Lower lobe of right lung (tissue), 2 donors: ENCODE results near the gene ATP6V0D1. TPM values are rescaled to one million over a fixed set of nuclear protein-coding genes. Genes with fewer than 3 reads are reported as not detected.

Source experiments
- ATAC-seq, 2 donors: fragments of 200-7000 bp; cut with Tn5 transposase; one replicate each; pipeline ENCODE4 v1.9.1; 2020 to 2022; ENCODE audit warnings: mild to moderate bottlenecking in 2 of 2, moderate library complexity in 2 of 2
- DNase-seq: peaks from one replicate; pipeline ENCODE4 v3.0.0-alpha.2; 2020
- H3K27ac ChIP-seq: fragments of 200-600 bp; one replicate; pipeline ENCODE4 v1.8.0; 2022
- H3K27me3 ChIP-seq: fragments of 200-600 bp; one replicate; pipeline ENCODE4 v1.8.0; 2022; ENCODE audit warnings: low read depth
- H3K36me3 ChIP-seq: fragments of 200-600 bp; one replicate; pipeline ENCODE4 v1.8.0; 2022; ENCODE audit warnings: mild to moderate bottlenecking
- H3K4me1 ChIP-seq: fragments of 200-600 bp; one replicate; pipeline ENCODE4 v1.8.0; 2022
- H3K4me3 ChIP-seq: fragments of 200-600 bp; one replicate; pipeline ENCODE4 v1.8.0; 2022; ENCODE audit warnings: mild to moderate bottlenecking
- H3K9me3 ChIP-seq: fragments of 200-600 bp; one replicate; pipeline ENCODE4 v1.8.0; 2022
- CTCF ChIP-seq: fragments of 200-600 bp; IDR thresholded peaks from one replicate; pipeline ENCODE4 v1.8.0; 2022; ENCODE audit warnings: antibody characterized with exemption, mild to moderate bottlenecking
- intact Hi-C: fragments of 100-400 bp; cut with DNase I; formaldehyde crosslinking; loops from one replicate; pipeline ENCODE4 v1.11.0; 2022
- total RNA-seq: library from RNA; stranded (reverse); fragmentation: NEBNext Ultra II Directional; extraction: Animal tissue kit (Norgen Biotek cat#: 25700); gene quantifications from one replicate; pipeline ENCODE4 v1.2.1, GENCODE V29; 2021
- donor health status: DM: no; HTN: yes; CAD: no; lungs with severe emphysema.

ATP6V0D1 gene
- total RNA-seq, 1 donor from 2014 or later: 175 TPM

DNA sequence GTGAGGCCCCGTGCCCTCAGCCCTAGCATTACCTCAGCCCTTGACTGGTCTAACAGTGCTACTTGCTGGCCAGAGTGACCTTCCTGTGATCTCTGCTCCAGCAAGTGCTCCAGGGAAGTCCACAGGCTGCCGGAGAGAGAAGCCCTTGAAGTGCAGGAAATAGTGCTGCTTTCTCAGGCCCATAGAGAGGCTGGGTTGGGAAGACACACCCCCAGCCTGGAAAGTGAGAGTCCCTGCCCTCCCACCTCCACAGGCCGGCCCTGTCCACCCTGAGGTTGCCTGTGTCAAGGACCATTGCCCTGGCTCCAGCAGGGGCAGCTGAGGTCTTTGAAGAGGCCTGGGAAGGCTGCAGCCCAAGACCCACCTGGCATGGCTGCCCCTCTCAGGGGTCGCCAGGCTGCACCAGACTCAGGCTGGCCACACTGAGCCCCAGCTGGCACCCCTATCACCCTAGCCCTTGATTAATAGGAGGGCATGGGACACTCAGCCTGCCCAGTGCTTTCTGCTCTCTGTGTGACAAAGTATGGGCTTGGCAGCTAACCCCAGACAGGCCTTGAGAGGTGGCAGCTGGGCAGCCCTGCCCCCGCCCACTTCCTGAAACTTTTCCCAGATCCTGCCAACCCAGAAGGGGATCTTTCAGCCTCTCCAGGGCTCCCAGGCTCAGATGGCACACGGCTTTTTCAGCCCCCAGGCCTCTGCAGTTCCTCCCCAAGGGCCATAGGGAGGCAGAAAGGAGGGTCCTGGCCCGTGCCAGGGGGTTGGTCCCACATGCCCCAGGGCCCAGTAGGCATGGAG lies 21.7 kb downstream of the ATP6V0D1 start:
- no peaks in the 10 kb centered on the region for H3K27me3 ChIP-seq
- no peak for TF ChIP-seq CTCF
- DNase-seq (peak; percentile 71), ATAC-seq (peak; percentile 75 to 84)
- no peak overlapping the region for H3K4me3 ChIP-seq
- H3K27ac ChIP-seq: peak overlapping the region; percentile 80
- peaks cover 75% of the 10 kb centered on the region for H3K4me1 ChIP-seq
- H3K9me3 ChIP-seq: no peaks in the 10 kb centered on the region
- peaks cover 15% of the 10 kb centered on the region for H3K36me3 ChIP-seq
- intact Hi-C loops: no loop called here

GRCh38 chr16:67458121-67458641 lies 22.8 kb downstream of the ATP6V0D1 start:
- no peak overlapping the region for H3K4me3 ChIP-seq
- H3K36me3 ChIP-seq: peaks cover 20% of the 10 kb centered on the region
- ATAC-seq (no peak), DNase-seq (no peak)
- H3K27ac ChIP-seq: peak overlapping the region; percentile 80
- H3K27me3 ChIP-seq: no peaks in the 10 kb centered on the region
- H3K9me3 ChIP-seq: no peaks in the 10 kb centered on the region
- no peak for TF ChIP-seq CTCF
- intact Hi-C loops: no loop called here
- peaks cover 79% of the 10 kb centered on the region for H3K4me1 ChIP-seq

- no peaks in the 10 kb centered on the region for H3K9me3 ChIP-seq
- H3K4me3 ChIP-seq: no peak overlapping the region
- H3K36me3 ChIP-seq: peaks cover 25% of the 10 kb centered on the region
- H3K27ac ChIP-seq: peak overlapping the region; percentile 80
- H3K27me3 ChIP-seq: no peaks in the 10 kb centered on the region
- no peak for ATAC-seq
- TF ChIP-seq CTCF: no peak
- peaks cover 76% of the 10 kb centered on the region for H3K4me1 ChIP-seq
- intact Hi-C loops: no loop called here
- no peak for DNase-seq
These were observed 23.3 kb downstream of the ATP6V0D1 start for GRCh38 chr16:67457611-67458010.

- Histone ChIP-seq H3K27me3 (no peaks in the 10 kb centered on the region), H3K4me3 (no peak overlapping the region), H3K4me1 (peaks cover 76% of the 10 kb centered on the region), H3K27ac (peak overlapping the region; percentile 4), H3K36me3 (peaks cover 36% of the 10 kb centered on the region), H3K9me3 (no peaks in the 10 kb centered on the region)
- DNase-seq (peak; percentile 53), ATAC-seq (no peak)
- TF ChIP-seq CTCF: peak; percentile 49
- intact Hi-C loops: no loop called here
These were observed 24.4 kb downstream of the ATP6V0D1 start for GRCh38 chr16:67456391-67457081.

DNA sequence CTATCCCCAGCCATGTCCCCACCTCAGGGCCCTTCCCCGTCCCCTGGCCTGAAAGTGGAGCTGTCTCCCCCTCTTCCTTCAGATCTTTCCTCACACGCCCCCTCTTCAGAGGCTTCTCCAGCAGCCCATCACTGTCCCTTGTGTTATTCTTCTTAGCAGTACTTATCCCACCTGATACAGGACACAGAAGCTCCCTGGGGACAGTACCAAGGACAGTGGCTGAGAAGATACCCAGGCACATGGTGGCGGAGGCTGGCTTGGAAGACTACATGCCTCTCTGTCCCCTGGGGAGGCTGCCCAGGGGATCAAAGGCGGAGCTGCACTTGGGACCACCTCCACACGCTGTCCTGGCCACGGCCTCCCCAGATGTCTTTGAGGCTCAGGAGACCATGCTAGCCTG lies 26.1 kb downstream of the ATP6V0D1 start:
- Histone ChIP-seq H3K27me3 (no peaks in the 10 kb centered on the region), H3K4me1 (peaks cover 76% of the 10 kb centered on the region), H3K27ac (no peak overlapping the region), H3K4me3 (no peak overlapping the region), H3K36me3 (peaks cover 45% of the 10 kb centered on the region), H3K9me3 (no peaks in the 10 kb centered on the region)
- intact Hi-C loops: no loop called here
- DNase-seq: no peak
- no peak for TF ChIP-seq CTCF
- no peak for ATAC-seq
